ENCODE data around the gene SPATA31A1. TPM values are rescaled to one million over a fixed set of nuclear protein-coding genes. Genes with fewer than 3 reads are reported as not detected.
"Not testable (repeated sequence)": the region's sequence is repeated elsewhere in the genome, so short reads cannot be mapped to it uniquely, and the experiment has no call there.

SPATA31A1 gene
- not detected in 2 replicates for total RNA-seq

DNA sequence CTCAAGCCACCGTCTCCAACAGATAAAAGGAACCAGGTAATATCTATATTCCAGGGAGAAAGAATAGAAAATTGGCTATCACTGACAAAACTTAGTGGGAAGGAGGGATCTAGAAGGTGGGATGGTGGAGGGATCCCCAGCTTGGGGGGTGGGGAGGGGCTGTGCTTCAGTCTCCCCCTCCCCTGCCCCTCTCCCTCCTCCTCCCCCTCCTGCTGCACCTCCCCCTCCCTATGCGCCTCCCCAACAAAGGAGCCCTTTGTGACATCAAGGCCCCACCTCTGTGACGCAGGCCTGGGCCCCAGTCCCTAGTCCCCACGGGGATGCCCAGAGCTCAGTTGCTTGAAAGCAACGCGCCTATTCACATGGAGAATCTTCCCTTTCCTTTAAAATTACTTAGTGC, at the start of gene SPATA31A1:
TSS of gene SPATA31A1 (plus strand) at position 301 of the 400 bp plus-strand sequence. CDS start at position 363, 62 bp downstream.
- H3K4me3 ChIP-seq (ENCODE audit: low read depth, low read length); DNase-seq (ENCODE audit: low read depth): not testable (repeated sequence)

DNA sequence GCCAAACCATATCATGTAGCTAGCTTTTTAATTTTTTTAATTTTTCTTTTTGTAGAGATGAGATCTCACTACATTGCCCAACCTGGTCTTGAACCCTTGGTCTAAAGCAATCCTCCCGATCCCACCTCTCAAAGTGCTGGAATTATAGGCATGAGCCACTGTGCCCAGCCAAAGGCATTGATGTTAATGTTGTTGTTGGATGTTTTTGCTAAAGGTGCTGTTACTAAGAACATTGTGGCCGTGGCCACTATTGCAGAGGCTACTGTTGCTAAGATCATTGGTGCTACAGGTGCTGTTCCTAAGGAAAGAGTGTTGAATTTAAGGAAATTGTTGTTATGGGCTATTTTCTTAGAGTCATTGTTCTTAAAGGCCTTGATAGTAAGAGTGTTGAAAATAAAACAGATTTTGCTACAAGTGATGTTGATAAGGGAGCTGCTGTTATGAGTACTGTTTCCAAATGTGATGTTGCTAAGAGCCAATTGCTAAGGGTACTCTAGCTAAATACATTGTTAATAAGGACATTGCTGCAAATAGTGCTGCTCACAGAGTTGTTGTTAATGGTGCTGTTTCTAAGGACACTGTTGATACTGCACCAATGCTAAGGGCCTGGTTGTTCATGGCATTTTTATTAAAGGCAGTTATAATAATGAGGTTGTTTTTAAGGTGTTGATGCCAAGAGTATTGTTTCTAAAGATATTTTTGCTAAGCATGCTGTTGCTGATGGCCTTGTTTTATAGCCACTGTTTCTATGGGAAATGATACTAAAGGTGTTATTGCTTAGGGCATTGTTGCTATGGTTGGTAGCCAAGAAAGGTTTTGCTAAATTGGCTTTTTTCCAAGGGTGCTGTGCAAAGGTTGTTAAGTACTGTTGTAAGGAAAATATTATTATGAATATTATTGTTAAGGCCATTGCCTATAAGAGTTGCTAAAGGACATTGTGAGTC, 52.1 kb downstream of the SPATA31A1 start:
- not testable (repeated sequence) for H3K4me3 ChIP-seq (ENCODE audit: low read depth, low read length); DNase-seq (ENCODE audit: low read depth)

DNA sequence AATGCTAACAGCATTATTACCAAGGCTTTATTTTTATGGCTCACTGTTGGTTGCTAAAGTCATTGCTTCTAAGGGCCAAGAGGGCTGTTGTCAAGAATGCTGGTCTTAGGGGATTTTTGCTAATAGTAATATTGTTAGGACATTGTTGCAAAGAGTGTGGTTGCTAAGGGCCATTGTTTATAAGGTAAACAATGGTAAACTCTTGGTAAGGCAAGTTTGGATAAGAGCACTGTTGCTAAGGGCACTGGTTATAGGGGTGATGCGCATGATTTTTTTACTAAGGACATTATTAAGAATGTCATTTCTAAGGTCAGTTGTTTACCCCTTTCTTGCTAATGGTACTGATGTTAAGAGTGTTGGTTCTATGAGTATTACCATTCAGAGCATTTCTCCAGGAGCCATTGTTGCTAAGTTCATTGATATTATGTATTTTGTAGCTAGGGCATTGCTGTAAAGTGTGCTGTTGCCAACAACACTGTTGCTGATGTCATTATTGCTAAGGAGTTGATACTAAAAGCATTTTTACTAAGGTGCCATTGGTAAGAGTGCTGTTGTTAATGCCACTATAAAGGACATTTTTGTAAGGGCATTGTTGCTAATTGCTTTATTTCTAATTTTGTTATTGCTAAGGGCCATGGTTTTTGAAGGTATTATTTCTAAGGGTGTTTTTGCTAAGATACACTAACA, 55.9 kb downstream of the SPATA31A1 start:
- not testable (repeated sequence) for H3K4me3 ChIP-seq (ENCODE audit: low read depth, low read length); DNase-seq (ENCODE audit: low read depth)

Other genes starting within 250 kb of the SPATA31A1 start
- gene CNTNAP3, start 67.5 kb upstream of the SPATA31A1 start, total RNA-seq = 5.5 and 16.6 TPM in 2 replicates